GM12875 (cell line): ENCODE measurements around the gene SPEM1.

Experiments used
- H3K4me3 ChIP-seq: one replicate; pipeline ENCODE4 v1.5.1; 2011; ENCODE audit warnings: low read depth, low read length, control low read depth
- TF ChIP-seq, protein P1 (sequence below): IDR thresholded peaks from 2 replicates; pipeline ENCODE4 v1.5.1; 2011; ENCODE audit warnings: low read depth, mild to moderate bottlenecking, control low read depth, inconsistent platforms, low read length, moderate library complexity, borderline replicate concordance; ENCODE audit not compliant: insufficient read depth

The SPEM1 gene

GRCh38 chr17:7382901-7383300, 37.2 kb upstream of the SPEM1 start:
- H3K4me3 ChIP-seq = no peak overlapping the region
- TF ChIP-seq, protein P1, sequence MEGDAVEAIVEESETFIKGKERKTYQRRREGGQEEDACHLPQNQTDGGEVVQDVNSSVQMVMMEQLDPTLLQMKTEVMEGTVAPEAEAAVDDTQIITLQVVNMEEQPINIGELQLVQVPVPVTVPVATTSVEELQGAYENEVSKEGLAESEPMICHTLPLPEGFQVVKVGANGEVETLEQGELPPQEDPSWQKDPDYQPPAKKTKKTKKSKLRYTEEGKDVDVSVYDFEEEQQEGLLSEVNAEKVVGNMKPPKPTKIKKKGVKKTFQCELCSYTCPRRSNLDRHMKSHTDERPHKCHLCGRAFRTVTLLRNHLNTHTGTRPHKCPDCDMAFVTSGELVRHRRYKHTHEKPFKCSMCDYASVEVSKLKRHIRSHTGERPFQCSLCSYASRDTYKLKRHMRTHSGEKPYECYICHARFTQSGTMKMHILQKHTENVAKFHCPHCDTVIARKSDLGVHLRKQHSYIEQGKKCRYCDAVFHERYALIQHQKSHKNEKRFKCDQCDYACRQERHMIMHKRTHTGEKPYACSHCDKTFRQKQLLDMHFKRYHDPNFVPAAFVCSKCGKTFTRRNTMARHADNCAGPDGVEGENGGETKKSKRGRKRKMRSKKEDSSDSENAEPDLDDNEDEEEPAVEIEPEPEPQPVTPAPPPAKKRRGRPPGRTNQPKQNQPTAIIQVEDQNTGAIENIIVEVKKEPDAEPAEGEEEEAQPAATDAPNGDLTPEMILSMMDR = no peak

- no peak overlapping the region for H3K4me3 ChIP-seq
- TF ChIP-seq, protein P1 = no peak
Measured at GRCh38 chr17:7383371-7383741, 36.8 kb upstream of the SPEM1 start.

DNA sequence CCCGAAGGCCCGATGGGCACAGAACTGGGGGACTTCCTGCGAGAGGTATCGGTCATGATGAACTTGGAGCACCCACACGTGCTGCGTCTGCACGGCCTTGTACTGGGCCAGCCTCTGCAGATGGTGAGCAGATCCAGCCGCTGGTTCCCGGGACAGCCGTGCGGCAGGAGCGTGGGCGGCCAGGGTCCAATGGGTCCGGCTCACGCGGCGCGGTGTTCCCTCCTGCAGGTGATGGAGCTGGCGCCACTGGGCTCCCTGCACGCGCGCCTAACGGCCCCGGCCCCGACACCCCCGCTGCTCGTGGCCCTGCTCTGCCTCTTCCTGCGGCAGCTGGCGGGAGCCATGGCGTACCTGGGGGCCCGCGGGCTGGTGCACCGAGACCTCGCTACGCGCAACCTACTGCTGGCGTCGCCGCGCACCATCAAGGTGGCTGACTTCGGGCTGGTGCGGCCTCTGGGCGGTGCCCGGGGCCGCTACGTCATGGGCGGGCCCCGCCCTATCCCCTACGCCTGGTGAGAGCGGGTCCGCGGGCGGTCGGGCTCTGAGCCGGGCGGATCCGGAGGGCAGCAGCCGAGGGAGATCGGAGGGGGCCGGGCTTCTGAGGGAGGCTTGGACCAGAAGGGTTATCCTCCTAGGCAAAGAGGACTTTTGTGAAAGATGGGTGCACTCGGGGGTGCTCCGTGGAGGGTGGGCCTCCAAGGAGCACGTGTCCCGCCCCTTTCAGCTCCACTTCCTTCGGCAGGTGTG, 36.2 kb upstream of the SPEM1 start:
- TF ChIP-seq, protein P1 = no peak
- peak overlapping the region; percentile 56 for H3K4me3 ChIP-seq

DNA sequence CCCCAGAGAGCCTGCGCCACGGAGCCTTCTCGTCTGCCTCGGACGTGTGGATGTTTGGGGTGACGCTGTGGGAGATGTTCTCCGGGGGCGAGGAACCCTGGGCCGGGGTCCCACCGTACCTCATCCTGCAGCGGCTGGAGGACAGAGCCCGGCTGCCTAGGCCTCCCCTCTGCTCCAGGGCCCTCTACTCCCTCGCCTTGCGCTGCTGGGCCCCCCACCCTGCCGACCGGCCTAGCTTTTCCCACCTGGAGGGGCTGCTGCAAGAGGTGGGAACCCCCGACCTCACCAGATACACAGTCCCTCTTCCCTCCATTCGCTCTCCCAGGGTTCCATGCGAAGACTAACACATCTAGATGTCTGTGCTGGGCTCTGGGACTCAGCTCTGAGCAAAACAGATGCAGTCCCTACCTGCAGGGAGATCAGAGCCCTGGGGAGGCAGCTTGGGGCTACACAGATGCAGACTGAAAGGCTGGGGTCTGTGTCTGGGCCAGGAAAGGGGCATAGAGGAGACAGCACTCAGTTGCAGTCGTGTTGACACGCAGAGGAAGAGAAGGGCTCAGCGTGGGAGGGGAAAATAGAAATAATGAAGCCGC, 35.5 kb upstream of the SPEM1 start:
- peak overlapping the region; percentile 56 for H3K4me3 ChIP-seq
- TF ChIP-seq, protein P1 = no peak

DNA sequence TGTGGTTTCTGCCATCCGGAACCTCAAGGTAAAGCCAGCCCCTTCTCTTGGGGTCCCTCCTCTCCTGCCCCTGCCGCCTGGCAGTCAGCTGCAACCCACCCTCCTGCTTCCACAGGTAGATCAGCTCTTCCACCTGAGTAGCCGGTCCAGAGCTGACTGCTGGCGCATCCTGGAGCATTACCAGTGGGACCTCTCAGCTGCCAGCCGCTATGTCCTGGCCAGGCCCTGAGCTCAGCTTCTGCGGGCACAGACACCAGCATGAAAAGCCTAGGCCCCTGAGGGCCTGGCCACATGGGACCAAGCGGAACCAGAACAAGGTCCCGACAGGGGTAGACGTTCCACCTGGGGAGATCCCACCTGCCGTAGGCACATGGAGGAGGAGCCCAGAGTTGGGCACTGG, 31.3 kb upstream of the SPEM1 start:
- H3K4me3 ChIP-seq = no peak overlapping the region
- TF ChIP-seq, protein P1 = no peak

DNA sequence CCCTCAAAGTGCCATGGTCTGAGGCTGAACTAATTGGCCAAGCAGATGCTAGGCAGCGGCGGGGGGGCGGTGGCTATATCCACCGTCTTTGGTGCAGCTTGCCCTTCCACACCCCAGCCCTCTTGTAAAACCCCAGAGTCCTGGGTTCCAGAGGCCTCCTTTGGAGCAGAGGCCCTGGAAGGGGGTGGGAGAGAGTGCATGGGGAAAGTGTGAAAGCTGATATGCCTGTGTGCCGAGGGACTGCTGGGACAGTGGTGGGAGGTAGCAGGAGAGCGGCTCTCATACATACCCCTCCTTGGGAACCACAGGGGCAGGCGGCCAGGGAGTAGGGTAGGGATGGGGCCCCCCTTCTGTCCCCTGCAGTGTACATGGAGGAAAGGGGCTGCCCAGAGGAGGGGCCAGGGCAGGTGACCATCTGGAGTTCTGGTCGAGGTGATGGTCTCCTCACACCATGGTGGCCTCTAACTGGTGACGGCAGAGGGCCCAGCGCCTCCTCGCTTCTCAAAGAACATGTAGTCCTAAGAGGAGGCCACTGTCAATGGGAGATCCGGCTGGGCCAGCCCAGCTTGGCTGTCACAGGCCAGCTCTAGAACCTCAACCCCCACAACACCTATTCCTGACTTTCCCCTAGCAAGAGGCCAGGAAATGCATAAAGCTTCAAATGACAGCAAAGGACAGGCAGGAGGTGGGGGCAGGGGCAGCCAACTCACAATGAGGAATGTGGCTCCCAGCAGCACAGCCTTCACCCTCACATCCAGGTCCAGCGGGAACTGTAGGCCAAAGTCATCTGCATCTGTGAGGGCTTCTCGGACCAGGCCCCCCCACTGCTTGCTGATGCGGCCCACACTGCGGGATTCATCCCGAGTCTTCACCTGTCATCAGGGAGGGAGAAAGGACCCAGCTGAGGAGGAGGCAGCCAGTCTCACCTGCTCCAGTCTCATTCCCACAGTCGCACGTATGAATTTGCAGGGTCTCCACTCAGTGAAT, 29.9 kb upstream of the SPEM1 start:
- TF ChIP-seq, protein P1 = no peak

DNA sequence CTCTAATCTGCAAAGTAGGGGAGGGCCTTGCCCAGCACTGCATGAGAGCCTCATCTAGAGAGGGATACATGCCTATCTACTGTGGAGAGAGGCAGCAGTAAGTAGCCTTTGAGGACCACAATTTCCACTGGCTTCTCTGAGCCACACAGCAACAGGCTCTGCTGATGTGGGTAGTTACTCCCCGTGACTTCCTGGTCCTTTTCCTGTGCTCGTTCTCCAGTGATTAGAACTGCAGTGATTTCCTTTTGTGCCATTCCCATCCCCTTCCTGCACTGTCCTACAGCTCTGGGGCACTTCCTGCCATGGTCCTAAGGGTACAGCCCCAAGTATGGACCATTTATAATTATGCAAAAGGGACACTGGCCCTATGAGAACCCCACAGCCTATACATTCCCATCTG, 28.8 kb upstream of the SPEM1 start:
- TF ChIP-seq, protein P1 = no peak
- H3K4me3 ChIP-seq = no peak overlapping the region

More for the DNA sequence above, 29.9 kb upstream of the SPEM1 start:
- H3K4me3 ChIP-seq = no peak overlapping the region
